BLaER1 treated with 17β-estradiol and CSF1 and Interleukin-3, amounts not matched to agents 10 nM and 100 nM (cell line): ENCODE data around the gene CDPF1.
A peak's percentile ranks its signal among the peaks of the same experiment; 100 is the strongest.

Experiments
- H3K27ac ChIP-seq, 11 experiments: shearing (Covaris generic); formaldehyde crosslinking; 2 replicates each; pipeline ENCODE4 v1.8.1; 2022
- H3K27me3 ChIP-seq, 11 experiments: shearing (Covaris generic); formaldehyde crosslinking; 2 replicates each; pipeline ENCODE4 v1.8.1; 2022
- H3K36me3 ChIP-seq, 11 experiments: shearing (Covaris generic); formaldehyde crosslinking; 2 replicates each; pipeline ENCODE4 v1.8.1; 2022
- H3K4me1 ChIP-seq, 10 experiments: shearing (Covaris generic); formaldehyde crosslinking; 2 replicates each; pipeline ENCODE4 v1.8.1; 2022
- H3K4me2 ChIP-seq, 11 experiments: shearing (Covaris generic); formaldehyde crosslinking; 2 replicates each; pipeline ENCODE4 v1.8.1; 2022
- H3K4me3 ChIP-seq, 10 experiments: shearing (Covaris generic); formaldehyde crosslinking; 2 replicates each; pipeline ENCODE4 v1.8.1; 2022
- H3K9ac ChIP-seq, 11 experiments: shearing (Covaris generic); formaldehyde crosslinking; 2 replicates each; pipeline ENCODE4 v1.8.1; 2022
- H3K9me3 ChIP-seq, 11 experiments: shearing (Covaris generic); formaldehyde crosslinking; replicated peaks in 1 of 11; 2 replicates each; pipeline ENCODE4 v1.8.1; 2022
- H4K20me1 ChIP-seq, 11 experiments: shearing (Covaris generic); formaldehyde crosslinking; 2 replicates each; pipeline ENCODE4 v1.8.1; 2022
- Cebpa-rat ChIP-seq, 11 experiments: shearing (Covaris generic); IDR thresholded peaks; 2 replicates each; pipeline ENCODE4 v1.8.1; 2022

Gene CDPF1

GRCh38 chr22:46278656-46279645 is 28.9 kb upstream of the CDPF1 start:
- Histone ChIP-seq H3K36me3 (peaks cover 6 to 93% (median 23%) of the 10 kb centered on the region in 11 experiments; a peak in 18 of 22 replicates), H3K4me2 (no peak overlapping the region), H3K4me3 (no peak overlapping the region), H3K9me3 (peaks cover 0 to 9% (median 0%) of the 10 kb centered on the region in 11 experiments; a peak in 2 of 22 replicates), H3K4me1 (peaks cover 15 to 26% (median 22%) of the 10 kb centered on the region in 10 experiments; a peak in 18 of 20 replicates), H3K9ac (no peak overlapping the region), H3K27me3 (no peaks in the 10 kb centered on the region), H3K27ac (no peak overlapping the region), H4K20me1 (no peaks in the 10 kb centered on the region; a peak in 1 of 22 replicates)
- TF ChIP-seq Cebpa-rat (IDR thresholded peaks at IDR 0.05) = no peak

DNA sequence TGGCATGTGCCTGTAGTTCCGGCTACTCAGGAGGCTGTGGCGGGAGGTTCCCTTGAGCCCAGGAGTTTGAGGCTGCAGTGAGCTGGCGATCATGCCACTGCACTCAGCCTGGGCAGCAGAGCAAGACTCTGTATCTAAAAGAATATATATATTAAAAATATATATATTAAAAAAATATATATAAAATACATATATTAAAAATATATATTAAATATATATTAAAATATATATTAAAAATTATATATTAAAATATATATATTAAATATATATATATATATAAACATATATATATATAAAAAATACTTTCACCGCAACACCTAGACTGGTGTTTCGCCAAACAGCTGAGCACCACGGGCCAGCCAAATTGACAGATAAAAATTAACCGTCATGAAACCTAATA is 26.5 kb upstream of the CDPF1 start:
- Histone ChIP-seq H3K27ac (no peak overlapping the region), H3K4me1 (peaks cover 14 to 43% (median 35%) of the 10 kb centered on the region in 10 experiments; a peak in 19 of 20 replicates), H3K9ac (no peak overlapping the region), H3K36me3 (peaks cover 5 to 93% (median 23%) of the 10 kb centered on the region in 11 experiments; a peak in 18 of 22 replicates), H3K4me3 (no peak overlapping the region), H3K27me3 (no peaks in the 10 kb centered on the region), H3K4me2 (no peak overlapping the region), H4K20me1 (peaks cover 0 to 10% (median 0%) of the 10 kb centered on the region in 11 experiments; a peak in 1 of 22 replicates), H3K9me3 (peaks cover 0 to 9% (median 0%) of the 10 kb centered on the region in 11 experiments; a peak in 2 of 22 replicates)
- TF ChIP-seq Cebpa-rat (IDR thresholded peaks at IDR 0.05) = no peak

- TF ChIP-seq Cebpa-rat (IDR thresholded peaks at IDR 0.05) = no peak
- peaks cover 5 to 90% (median 23%) of the 10 kb centered on the region in 11 experiments; a peak in 18 of 22 replicates for H3K36me3 ChIP-seq
- H3K4me1 ChIP-seq = peaks cover 4 to 34% (median 26%) of the 10 kb centered on the region in 10 experiments; a peak in 19 of 20 replicates
- H3K9ac ChIP-seq = no peak overlapping the region
- no peak overlapping the region for H3K4me3 ChIP-seq
- no peak overlapping the region for H3K27ac ChIP-seq
- peaks cover 0 to 9% (median 0%) of the 10 kb centered on the region in 11 experiments; a peak in 2 of 22 replicates for H3K9me3 ChIP-seq
- H3K4me2 ChIP-seq = no peak overlapping the region
- peaks cover 0 to 10% (median 0%) of the 10 kb centered on the region in 11 experiments; a peak in 1 of 22 replicates for H4K20me1 ChIP-seq
- H3K27me3 ChIP-seq = no peaks in the 10 kb centered on the region
Measured at GRCh38 chr22:46275455-46276122, 25.5 kb upstream of the CDPF1 start.

GRCh38 chr22:46274381-46274780 is 24.3 kb upstream of the CDPF1 start:
- H3K27ac ChIP-seq = no peak overlapping the region
- H3K9ac ChIP-seq = no peak overlapping the region
- peaks cover 5 to 78% (median 22%) of the 10 kb centered on the region in 11 experiments; a peak in 18 of 22 replicates for H3K36me3 ChIP-seq
- peaks cover 0 to 9% (median 0%) of the 10 kb centered on the region in 11 experiments; a peak in 2 of 22 replicates for H3K9me3 ChIP-seq
- TF ChIP-seq Cebpa-rat (IDR thresholded peaks at IDR 0.05) = no peak
- H4K20me1 ChIP-seq = peaks cover 0 to 10% (median 0%) of the 10 kb centered on the region in 11 experiments; a peak in 1 of 22 replicates
- no peaks in the 10 kb centered on the region for H3K27me3 ChIP-seq
- H3K4me3 ChIP-seq = no peak overlapping the region
- peaks cover 7 to 33% (median 22%) of the 10 kb centered on the region in 10 experiments; a peak in 19 of 20 replicates for H3K4me1 ChIP-seq
- H3K4me2 ChIP-seq = peak overlapping the region in 3 of 11 experiments; percentile 29 to 36 (median 31); a peak in 3 of 22 replicates

GRCh38 chr22:46273432-46274148 is 23.5 kb upstream of the CDPF1 start:
- no peak for TF ChIP-seq Cebpa-rat (IDR thresholded peaks at IDR 0.05)
- H3K9me3 ChIP-seq = peaks cover 0 to 7% (median 0%) of the 10 kb centered on the region in 11 experiments; a peak in 2 of 22 replicates
- peaks cover 0 to 10% (median 0%) of the 10 kb centered on the region in 11 experiments; a peak in 1 of 22 replicates for H4K20me1 ChIP-seq
- no peaks in the 10 kb centered on the region for H3K27me3 ChIP-seq
- H3K27ac ChIP-seq = no peak overlapping the region
- peaks cover 5 to 70% (median 14%) of the 10 kb centered on the region in 11 experiments; a peak in 18 of 22 replicates for H3K36me3 ChIP-seq
- H3K4me3 ChIP-seq = no peak overlapping the region
- H3K4me1 ChIP-seq = peaks cover 15 to 34% (median 25%) of the 10 kb centered on the region in 10 experiments; a peak in 19 of 20 replicates
- H3K9ac ChIP-seq = peak overlapping the region in 1 of 11 experiments; percentile 10; a peak in 1 of 22 replicates
- H3K4me2 ChIP-seq = peak overlapping the region in 6 of 11 experiments; percentile 6 to 36 (median 32); a peak in 7 of 22 replicates

DNA sequence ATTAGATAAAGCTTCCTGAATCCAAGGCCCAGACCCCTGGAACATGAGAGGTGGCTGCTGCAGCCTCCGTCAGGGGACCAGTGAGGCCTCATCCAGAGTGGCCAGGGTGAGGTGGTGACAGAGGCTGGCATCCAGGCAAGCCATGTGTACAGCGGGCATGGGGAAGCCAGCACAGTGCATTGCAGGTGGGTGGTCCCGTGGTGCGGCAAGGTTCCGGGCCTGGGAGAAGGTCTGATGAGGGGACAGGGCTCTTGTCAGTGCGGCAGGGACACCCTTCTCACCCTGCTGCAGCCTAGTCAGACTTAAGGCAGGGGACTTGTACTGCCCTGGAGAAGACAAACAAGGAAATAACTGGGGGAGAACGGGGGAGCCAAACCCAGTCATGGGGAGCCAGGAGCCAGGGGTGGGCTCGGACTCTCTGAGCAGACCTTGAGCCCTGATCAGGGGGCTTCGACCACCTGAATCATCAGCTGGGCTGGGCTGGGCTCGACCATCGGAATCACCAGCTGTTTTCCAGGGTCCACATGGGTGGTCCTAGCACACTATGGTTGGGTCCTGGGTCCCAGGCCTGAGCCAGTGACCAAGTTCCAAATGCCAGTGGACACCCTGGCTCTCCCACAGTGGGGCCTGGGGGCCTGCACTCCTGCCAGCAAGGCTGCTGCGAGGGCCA is 22.8 kb upstream of the CDPF1 start:
- H3K4me3 ChIP-seq = no peak overlapping the region
- peaks cover 0 to 5% (median 0%) of the 10 kb centered on the region in 11 experiments; a peak in 2 of 22 replicates for H3K9me3 ChIP-seq
- peak overlapping the region in 6 of 11 experiments; percentile 6 to 39 (median 32); a peak in 8 of 22 replicates for H3K4me2 ChIP-seq
- H3K4me1 ChIP-seq = peaks cover 20 to 41% (median 31%) of the 10 kb centered on the region in 10 experiments; a peak in 19 of 20 replicates
- H4K20me1 ChIP-seq = peaks cover 0 to 10% (median 0%) of the 10 kb centered on the region in 11 experiments; a peak in 1 of 22 replicates
- H3K27ac ChIP-seq = no peak overlapping the region
- no peak for TF ChIP-seq Cebpa-rat (IDR thresholded peaks at IDR 0.05)
- H3K9ac ChIP-seq = peak overlapping the region in 1 of 11 experiments; percentile 10; a peak in 1 of 22 replicates
- H3K36me3 ChIP-seq = peaks cover 0 to 63% (median 8%) of the 10 kb centered on the region in 11 experiments; a peak in 15 of 22 replicates
- H3K27me3 ChIP-seq = peaks cover 0 to 6% (median 5%) of the 10 kb centered on the region in 11 experiments; a peak in 7 of 22 replicates

DNA sequence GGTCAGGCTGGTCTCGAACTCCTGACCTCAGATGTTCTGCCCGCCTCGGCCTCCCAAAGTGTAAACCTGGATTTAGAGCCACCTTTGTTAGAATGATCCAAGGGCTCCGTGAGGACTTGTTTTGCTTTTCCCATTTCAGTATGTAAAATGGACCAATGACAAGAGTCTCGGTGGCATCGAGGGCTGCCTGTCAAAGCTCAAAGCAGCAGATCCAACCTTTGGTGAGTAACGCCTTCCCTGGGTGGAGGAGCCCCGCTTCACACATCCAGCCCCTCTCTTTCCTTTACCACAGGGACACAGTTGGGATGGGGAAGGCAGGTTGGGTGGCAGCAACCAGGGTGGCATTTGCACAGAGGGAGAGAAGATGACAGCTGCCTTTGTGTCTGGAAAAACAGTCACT is 22.1 kb upstream of the CDPF1 start:
- Histone ChIP-seq H3K4me1 (peaks cover 23 to 46% (median 33%) of the 10 kb centered on the region in 10 experiments; a peak in 19 of 20 replicates), H3K9ac (no peak overlapping the region), H3K36me3 (peaks cover 0 to 56% (median 8%) of the 10 kb centered on the region in 11 experiments; a peak in 13 of 22 replicates), H3K27me3 (peaks cover 0 to 13% (median 11%) of the 10 kb centered on the region in 11 experiments; a peak in 9 of 22 replicates), H4K20me1 (peaks cover 0 to 10% (median 0%) of the 10 kb centered on the region in 11 experiments; a peak in 1 of 22 replicates), H3K4me2 (peak overlapping the region in 4 of 11 experiments; percentile 1 to 39 (median 28); a peak in 7 of 22 replicates), H3K4me3 (no peak overlapping the region), H3K27ac (no peak overlapping the region), H3K9me3 (peaks cover 0 to 5% (median 0%) of the 10 kb centered on the region in 11 experiments; a peak in 1 of 22 replicates)
- TF ChIP-seq Cebpa-rat (IDR thresholded peaks at IDR 0.05) = no peak
